Measurements from ENCODE around the gene DYNLRB1. TPM values are rescaled to one million over a fixed set of nuclear protein-coding genes. Genes with fewer than 3 reads are reported as not detected.
A peak's percentile ranks its signal among the peaks of the same experiment; 100 is the strongest.

Gene DYNLRB1
- total RNA-seq, 1 experiment from 2014 or later, result 200 TPM

- peak; percentile 19 for DNase-seq (ENCODE audit: low spot score)
These were observed 41.7 kb downstream of the DYNLRB1 start for GRCh38 chr20:34557936-34558319.

- peak; percentile 89 for DNase-seq (ENCODE audit: low spot score)
These were observed 42.3 kb downstream of the DYNLRB1 start, which contains the start of gene MAP1LC3A for GRCh38 chr20:34558320-34559218. Gene MAP1LC3A (plus strand): TSS chr20:34558718. CDS start chr20:34558869, 151 bp downstream.

GRCh38 chr20:34559311-34560140 is 43.3 kb downstream of the DYNLRB1 start:
- no peak for DNase-seq (ENCODE audit: low spot score)

GRCh38 chr20:34560141-34560523 is 43.9 kb downstream of the DYNLRB1 start:
- DNase-seq (ENCODE audit: low spot score), result no peak

- DNase-seq (ENCODE audit: low spot score), result no peak
These were observed 44.4 kb downstream of the DYNLRB1 start for GRCh38 chr20:34560614-34561013.

GRCh38 chr20:34561661-34562060 is 45.4 kb downstream of the DYNLRB1 start:
- no peak for DNase-seq (ENCODE audit: low spot score)

GRCh38 chr20:34562641-34563040 is 46.4 kb downstream of the DYNLRB1 start:
- peak; percentile 15 for DNase-seq (ENCODE audit: low spot score)

- no peak for DNase-seq (ENCODE audit: low spot score)
These were observed 48.6 kb downstream of the DYNLRB1 start for GRCh38 chr20:34564833-34565232.

- DNase-seq (ENCODE audit: low spot score), result no peak
These were observed 51.0 kb downstream of the DYNLRB1 start for GRCh38 chr20:34566978-34567891.

GRCh38 chr20:34567892-34568865 is 52.0 kb downstream of the DYNLRB1 start:
- no peak for DNase-seq (ENCODE audit: low spot score)

GRCh38 chr20:34569598-34569997 is 53.4 kb downstream of the DYNLRB1 start:
- DNase-seq (ENCODE audit: low spot score), result no peak

GRCh38 chr20:34570859-34571306 is 54.7 kb downstream of the DYNLRB1 start:
- peak; percentile 87 for DNase-seq (ENCODE audit: low spot score)

- DNase-seq (ENCODE audit: low spot score), result no peak
These were observed 55.5 kb downstream of the DYNLRB1 start for GRCh38 chr20:34571753-34572152.

- no peak for DNase-seq (ENCODE audit: low spot score)
These were observed 57.5 kb downstream of the DYNLRB1 start for GRCh38 chr20:34573541-34574300.

- no peak for DNase-seq (ENCODE audit: low spot score)
These were observed 58.2 kb downstream of the DYNLRB1 start for GRCh38 chr20:34574426-34574825.

GRCh38 chr20:34574861-34575260 is 58.6 kb downstream of the DYNLRB1 start:
- no peak for DNase-seq (ENCODE audit: low spot score)

GRCh38 chr20:34575271-34575670 is 59.0 kb downstream of the DYNLRB1 start:
- no peak for DNase-seq (ENCODE audit: low spot score)

GRCh38 chr20:34575756-34576155 is 59.5 kb downstream of the DYNLRB1 start:
- no peak for DNase-seq (ENCODE audit: low spot score)

GRCh38 chr20:34577061-34577460 is 60.8 kb downstream of the DYNLRB1 start:
- no peak for DNase-seq (ENCODE audit: low spot score)

All from A172 (cell line).